ENCODE measurements around the gene CYB5A.
"Not testable (repeated sequence)": the region's sequence is repeated elsewhere in the genome, so short reads cannot be mapped to it uniquely, and the experiment has no call there.

CYB5A gene

GRCh38 chr18:74315464-74316256 lies 23.9 kb upstream of the CYB5A start, which contains the start of gene C18orf63:
Gene C18orf63, plus strand, starts transcription at chr18:74315839. Its CDS starts 2,027 bp downstream, at chr18:74317866.
- TF ChIP-seq POLR2A (IDR thresholded peaks at IDR 0.05; ENCODE audit: low read depth, low read length) = no peak
- DNase-seq (ENCODE audit: insufficient read length, low spot score) (no peak), FAIRE-seq (no peak)

- no peak for TF ChIP-seq POLR2A (IDR thresholded peaks at IDR 0.05; ENCODE audit: low read depth, low read length)
- FAIRE-seq = no peak
- no peak for DNase-seq (ENCODE audit: insufficient read length, low spot score)
Measured at GRCh38 chr18:74314759-74315463, 23.1 kb upstream of the CYB5A start.

- DNase-seq (ENCODE audit: insufficient read length, low spot score) (no peak), FAIRE-seq (no peak)
- TF ChIP-seq POLR2A (IDR thresholded peaks at IDR 0.05; ENCODE audit: low read depth, low read length) = no peak
Measured at GRCh38 chr18:74311000-74311399, 19.2 kb upstream of the CYB5A start.

- FAIRE-seq (no peak), DNase-seq (ENCODE audit: insufficient read length, low spot score) (no peak)
- TF ChIP-seq POLR2A (IDR thresholded peaks at IDR 0.05; ENCODE audit: low read depth, low read length) = no peak
Measured at GRCh38 chr18:74310411-74310810, 18.6 kb upstream of the CYB5A start.

GRCh38 chr18:74303936-74304335 lies 12.2 kb upstream of the CYB5A start:
- DNase-seq (ENCODE audit: insufficient read length, low spot score) = no peak
- no peak for TF ChIP-seq POLR2A (IDR thresholded peaks at IDR 0.05; ENCODE audit: low read depth, low read length)
- FAIRE-seq = no peak

GRCh38 chr18:74303306-74303705 lies 11.5 kb upstream of the CYB5A start:
- no peak for TF ChIP-seq POLR2A (IDR thresholded peaks at IDR 0.05; ENCODE audit: low read depth, low read length)
- FAIRE-seq (no peak), DNase-seq (ENCODE audit: insufficient read length, low spot score) (no peak)

- FAIRE-seq (no peak), DNase-seq (ENCODE audit: insufficient read length, low spot score) (no peak)
- no peak for TF ChIP-seq POLR2A (IDR thresholded peaks at IDR 0.05; ENCODE audit: low read depth, low read length)
Measured at GRCh38 chr18:74299746-74300145, 8.0 kb upstream of the CYB5A start.

GRCh38 chr18:74299162-74299561 lies 7.4 kb upstream of the CYB5A start:
- DNase-seq (ENCODE audit: insufficient read length, low spot score) = no peak
- no peak for FAIRE-seq
- TF ChIP-seq POLR2A (IDR thresholded peaks at IDR 0.05; ENCODE audit: low read depth, low read length) = no peak

GRCh38 chr18:74294526-74294925 lies 2.8 kb upstream of the CYB5A start:
- FAIRE-seq = no peak
- no peak for TF ChIP-seq POLR2A (IDR thresholded peaks at IDR 0.05; ENCODE audit: low read depth, low read length)
- no peak for DNase-seq (ENCODE audit: insufficient read length, low spot score)

GRCh38 chr18:74292982-74293381 lies 1.2 kb upstream of the CYB5A start:
- FAIRE-seq; DNase-seq (ENCODE audit: insufficient read length, low spot score): not testable (repeated sequence)

- no peak for FAIRE-seq
- TF ChIP-seq POLR2A (IDR thresholded peaks at IDR 0.05; ENCODE audit: low read depth, low read length) = no peak
- no peak for DNase-seq (ENCODE audit: insufficient read length, low spot score)
Measured at GRCh38 chr18:74292541-74292858, 737 bp upstream of the CYB5A start.

- no peak for FAIRE-seq
- DNase-seq (ENCODE audit: insufficient read length, low spot score) = no peak
- no peak for TF ChIP-seq POLR2A (IDR thresholded peaks at IDR 0.05; ENCODE audit: low read depth, low read length)
Measured at GRCh38 chr18:74291472-74291770, 342 bp downstream of the CYB5A start.

- FAIRE-seq (no peak), DNase-seq (ENCODE audit: insufficient read length, low spot score) (no peak)
- TF ChIP-seq POLR2A (IDR thresholded peaks at IDR 0.05; ENCODE audit: low read depth, low read length) = no peak
Measured at GRCh38 chr18:74290794-74291471, 830 bp downstream of the CYB5A start.

GRCh38 chr18:74290021-74290420 lies 1.7 kb downstream of the CYB5A start:
- DNase-seq (ENCODE audit: insufficient read length, low spot score) = no peak
- no peak for FAIRE-seq
- no peak for TF ChIP-seq POLR2A (IDR thresholded peaks at IDR 0.05; ENCODE audit: low read depth, low read length)

- DNase-seq (ENCODE audit: insufficient read length, low spot score) (no peak), FAIRE-seq (no peak)
- TF ChIP-seq POLR2A (IDR thresholded peaks at IDR 0.05; ENCODE audit: low read depth, low read length) = no peak
Measured at GRCh38 chr18:74289137-74289536, 2.6 kb downstream of the CYB5A start.

Data from H54 (cell line).